ENCODE measurements around the gene BCL2L12. TPM values are rescaled to one million over a fixed set of nuclear protein-coding genes. Genes with fewer than 3 reads are reported as not detected.

Gene BCL2L12
- polyA plus RNA-seq, 1 donor = 35.9 TPM

DNA sequence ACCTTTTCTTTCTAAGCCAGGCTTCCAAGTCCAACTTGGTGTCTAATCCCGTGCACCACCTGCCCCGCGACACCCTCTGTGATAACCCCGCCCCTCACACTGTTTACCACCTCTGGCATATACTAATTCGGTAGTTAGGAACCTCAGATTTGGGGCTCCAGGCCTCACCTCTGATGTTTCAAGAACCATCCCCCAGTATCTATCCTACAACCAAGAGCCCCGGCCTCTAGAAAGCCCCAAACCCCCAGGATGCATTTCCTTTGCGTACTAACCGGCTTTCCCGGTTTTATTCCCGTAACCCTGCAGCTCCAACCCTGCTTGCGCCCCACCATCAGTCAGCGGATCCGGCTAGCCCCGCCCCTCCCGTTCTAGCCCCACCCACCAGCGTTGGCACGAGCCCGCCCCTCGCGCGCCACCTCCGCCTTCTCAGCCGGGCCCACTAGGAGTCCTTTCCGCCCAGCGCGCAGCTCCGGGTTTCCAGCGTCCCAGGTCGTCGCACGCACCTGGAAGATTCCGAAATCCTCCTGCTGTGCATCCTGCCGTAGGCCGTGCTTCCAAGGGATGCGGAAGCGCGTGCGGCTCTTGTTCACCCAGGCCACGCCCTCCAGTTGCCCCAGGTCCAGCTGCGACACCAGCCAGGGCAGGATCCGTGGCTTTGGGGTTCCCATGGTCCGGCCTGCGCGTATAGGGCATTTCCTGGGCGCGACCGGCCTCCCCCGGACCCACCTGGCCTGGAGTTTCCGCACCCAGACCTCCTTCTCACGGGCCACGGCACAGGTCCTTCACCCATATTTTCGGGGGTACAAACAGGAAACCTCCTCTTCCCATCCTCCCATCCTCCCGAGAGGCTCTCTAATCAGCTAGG is 1.3 kb upstream of the BCL2L12 start:
- DNase-seq = peak; percentile 69

DNA sequence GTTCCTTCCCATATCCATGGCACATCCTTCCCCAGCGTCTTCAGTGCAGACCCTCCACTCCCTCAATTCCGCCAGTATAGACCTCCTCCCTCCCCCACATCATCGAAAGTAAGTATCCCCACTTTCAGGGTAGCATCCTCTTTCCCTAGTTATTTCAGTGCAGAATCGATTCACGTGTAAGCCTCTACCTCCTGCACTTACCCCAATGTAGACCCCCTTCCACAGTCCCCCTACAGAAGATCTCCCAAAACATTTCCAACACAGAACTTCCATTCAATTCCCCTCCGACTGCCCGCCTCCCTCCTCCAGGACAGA is 740 bp upstream of the BCL2L12 start:
- DNase-seq = no peak

DNA sequence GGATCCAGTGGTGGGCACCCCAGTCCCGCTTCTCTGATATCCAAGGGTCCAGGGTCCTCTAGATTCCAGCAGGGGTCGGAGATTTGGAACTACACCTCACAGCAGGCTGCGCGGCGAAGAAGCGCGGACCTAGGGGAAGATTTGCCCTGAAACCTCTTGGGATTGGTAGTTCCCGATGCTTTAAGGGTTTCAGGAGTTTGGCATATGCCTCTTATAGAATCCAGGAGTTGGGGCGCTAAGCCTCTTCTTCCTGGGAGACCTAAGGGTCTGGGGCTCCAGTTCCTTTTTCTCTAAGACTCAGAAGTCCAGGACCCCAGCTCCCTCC is 349 bp downstream of the BCL2L12 start:
- no peak for DNase-seq

DNA sequence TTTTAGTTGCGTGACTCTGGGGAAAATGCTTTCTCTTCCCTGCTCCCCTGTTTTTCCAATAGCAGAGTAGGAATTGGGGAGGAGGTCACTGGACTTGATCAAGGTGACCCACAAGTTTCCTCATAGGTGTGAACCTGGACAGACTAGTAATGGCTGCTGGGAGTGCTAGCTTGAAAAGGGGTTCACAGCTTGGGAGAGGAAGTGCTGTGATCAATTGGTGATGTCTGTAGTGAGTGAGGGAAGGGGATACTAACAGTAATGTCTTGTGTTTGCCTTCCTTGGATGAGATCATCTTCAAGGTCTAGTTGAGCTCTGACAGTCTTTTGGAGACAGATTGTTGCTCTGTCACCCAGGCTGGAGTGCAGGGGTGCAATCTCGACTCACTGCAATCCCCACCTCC is 1.7 kb downstream of the BCL2L12 start:
- no peak for DNase-seq

DNA sequence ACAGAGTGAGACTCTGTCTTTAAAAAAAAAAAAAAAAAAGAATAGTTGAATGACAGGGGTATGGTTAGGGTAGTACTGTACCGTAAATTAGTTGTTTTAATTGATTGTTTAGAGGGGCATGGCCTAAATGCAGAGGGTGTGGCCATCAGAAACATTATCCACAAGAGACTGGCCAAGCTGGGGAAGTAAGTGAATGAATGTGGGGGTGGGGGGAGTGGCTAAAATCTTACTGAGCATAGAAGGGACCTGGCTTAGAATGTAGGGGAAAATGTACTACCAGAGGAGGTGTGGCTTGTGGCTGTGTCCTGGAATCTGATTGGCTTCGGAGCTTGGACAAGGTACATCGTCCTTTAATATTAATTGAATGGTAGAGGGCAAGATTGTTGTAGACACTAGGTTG is 3.8 kb downstream of the BCL2L12 start:
- no peak for DNase-seq

DNA sequence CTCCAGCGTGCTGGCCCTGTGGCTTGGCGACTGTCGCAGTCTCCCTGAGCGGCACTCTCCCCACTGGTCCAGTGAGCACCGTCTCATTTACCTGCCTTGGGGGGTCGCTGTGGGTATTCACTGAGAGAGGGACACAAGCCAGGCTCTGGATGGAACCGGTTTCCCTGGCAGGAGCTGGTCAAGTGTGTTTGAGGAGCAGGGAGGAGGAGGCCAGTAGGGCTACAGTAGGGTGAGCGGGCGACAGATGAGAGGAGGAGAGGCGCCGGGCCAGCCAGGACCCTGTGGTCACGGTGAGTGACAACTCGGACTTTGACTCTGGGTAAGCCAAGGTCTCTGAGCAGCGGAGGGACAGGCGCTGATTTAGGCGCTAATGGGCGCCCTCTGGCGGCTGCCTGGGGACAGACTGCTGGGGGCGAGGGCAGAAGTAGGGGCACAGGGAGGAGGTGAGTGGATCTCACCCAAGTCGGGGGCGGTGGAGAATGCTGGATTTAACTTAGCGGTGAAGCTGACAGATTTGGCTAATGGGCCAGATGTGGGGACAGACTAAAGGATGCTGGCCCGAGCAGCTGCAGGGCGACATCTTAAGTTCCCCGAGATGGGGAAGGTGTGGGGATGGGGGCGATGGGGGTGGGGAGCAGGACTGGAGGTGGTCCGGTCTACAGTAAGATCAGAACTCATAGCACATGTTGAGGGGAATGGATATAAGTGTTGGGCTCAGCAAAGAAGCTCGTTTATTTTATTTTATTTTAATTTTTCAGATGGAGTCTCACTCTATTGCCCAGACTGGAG is 6.6 kb downstream of the BCL2L12 start:
- DNase-seq = peak; percentile 67

DNA sequence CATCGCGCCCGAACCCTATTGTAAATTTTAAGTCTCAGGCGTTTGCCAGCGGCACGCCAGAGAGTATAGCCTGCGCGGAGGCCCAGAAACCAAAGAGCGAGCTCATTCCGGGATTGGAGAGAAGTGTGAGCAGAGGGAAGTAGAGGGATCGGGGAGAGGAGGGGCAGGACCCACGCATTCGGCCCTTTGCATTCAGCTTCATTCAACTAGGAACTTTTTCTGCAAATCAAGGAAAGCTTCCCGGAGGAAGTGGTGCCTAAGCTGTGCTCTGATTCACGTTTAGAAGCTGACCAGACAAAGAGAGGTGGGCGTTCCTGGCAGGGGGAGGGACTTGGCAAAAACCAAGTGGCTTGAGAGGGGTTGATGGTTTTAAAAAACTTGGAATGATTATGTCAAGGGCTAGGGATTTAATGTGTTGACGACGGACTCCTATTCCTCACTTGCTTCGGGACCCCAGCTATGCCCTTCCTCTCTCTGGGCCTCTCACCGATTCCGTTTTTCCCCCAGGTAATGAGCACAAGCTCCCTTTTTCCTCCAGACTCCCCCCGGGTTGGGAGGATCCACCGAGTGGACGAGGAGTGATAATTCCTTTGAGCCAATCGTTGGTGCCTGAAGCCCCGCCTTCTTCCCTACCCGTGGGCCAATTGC is 10.5 kb downstream of the BCL2L12 start:
- DNase-seq = peak; percentile 94

DNA sequence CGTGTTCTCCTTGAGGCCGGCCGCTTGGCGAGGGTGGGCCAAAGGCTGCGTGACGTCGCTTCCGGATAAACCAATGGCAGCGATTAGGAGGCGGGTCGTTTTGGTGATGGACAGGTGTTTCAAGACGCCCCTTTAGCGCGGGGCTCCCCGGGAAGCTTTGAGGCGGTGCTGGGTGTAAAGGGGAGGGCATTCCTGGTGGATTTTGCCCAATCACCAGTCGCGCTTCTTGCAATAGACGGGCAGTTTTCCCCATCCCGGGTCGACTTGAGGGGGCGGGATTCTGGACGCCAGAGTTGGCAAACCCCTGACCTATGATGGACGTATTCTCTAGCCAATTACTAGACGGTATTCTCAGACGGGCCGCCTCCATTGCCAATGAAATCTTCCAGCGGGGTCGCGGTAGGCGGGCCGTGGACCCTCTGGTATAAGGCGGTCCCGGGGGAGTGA is 11.1 kb downstream of the BCL2L12 start:
- DNase-seq = peak; percentile 100

DNA sequence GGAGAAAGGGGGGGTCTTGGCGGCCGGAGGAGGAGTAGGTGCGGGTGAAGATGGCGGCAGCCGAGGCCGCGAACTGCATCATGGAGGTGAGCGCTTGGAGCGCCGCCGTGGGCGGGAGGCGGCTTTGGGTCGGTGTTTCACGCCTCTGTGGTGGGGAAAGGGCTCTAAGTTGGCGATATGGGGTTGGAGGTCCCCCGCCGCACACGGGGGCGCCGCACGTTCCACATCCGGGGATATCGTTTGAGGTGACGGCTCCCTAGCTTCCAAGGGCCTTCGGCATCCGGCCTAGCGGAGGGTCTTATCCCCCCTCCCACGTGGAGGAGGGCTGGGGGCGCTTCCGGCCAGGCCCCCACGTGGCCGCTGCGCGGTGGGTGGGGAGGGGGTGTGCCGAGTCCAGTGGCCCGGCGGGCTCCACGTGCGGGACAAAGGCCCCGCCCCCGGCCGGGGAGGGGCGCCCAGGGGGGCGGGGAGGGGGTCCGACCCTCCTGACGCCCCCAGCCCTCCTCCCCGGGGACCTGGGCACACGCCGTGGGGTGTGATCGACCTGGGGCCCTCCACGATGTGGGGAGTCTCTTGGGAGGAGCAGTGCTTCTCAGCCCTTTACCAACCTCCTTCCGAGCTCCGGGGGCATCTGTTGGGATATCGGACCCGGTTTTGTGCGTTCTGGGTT is 11.6 kb downstream of the BCL2L12 start, which contains the start of gene PRMT1:
Gene PRMT1 (plus strand): TSS at position 41 of the 670 bp plus-strand sequence. CDS start 10 bp downstream, at position 51.
- DNase-seq = peak; percentile 76

DNA sequence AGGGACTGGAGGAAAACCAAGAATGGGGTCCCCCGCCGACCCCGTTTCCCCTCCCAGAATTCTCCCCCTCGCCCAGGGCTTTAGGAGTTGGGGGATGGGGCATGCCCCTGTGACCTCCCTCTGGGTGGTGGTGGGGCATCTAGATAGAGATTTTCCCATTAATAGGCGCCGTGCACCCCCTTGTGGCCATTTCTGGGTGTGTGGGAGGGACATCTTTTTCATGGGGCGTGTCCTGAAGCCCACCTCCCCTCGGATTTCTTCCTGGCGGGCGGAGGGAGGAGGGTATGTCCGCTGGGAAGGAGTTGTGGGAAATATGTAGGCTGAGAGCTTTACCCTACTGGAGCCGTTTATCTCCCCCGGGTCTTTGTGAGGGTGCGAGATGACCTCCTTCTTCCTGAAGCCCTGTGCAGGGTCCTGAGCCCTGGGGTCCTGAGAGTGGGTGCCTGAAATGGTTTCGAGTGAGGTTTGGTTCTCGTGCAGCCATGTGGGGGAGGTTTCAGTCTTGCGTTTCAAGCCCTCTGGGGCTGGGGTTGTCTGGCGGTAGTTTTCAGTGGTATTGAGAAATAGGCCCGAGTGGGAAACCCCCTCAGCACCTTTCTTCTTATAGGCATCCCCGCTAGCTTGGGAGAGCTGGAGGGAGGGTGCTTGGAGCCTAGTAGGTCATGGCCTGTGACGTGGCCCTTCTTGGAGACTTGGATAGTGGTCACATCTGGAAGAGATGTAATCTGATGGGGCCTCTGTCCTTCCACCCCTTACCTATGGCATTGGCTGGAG is 12.4 kb downstream of the BCL2L12 start:
- peak; percentile 79 for DNase-seq

DNA sequence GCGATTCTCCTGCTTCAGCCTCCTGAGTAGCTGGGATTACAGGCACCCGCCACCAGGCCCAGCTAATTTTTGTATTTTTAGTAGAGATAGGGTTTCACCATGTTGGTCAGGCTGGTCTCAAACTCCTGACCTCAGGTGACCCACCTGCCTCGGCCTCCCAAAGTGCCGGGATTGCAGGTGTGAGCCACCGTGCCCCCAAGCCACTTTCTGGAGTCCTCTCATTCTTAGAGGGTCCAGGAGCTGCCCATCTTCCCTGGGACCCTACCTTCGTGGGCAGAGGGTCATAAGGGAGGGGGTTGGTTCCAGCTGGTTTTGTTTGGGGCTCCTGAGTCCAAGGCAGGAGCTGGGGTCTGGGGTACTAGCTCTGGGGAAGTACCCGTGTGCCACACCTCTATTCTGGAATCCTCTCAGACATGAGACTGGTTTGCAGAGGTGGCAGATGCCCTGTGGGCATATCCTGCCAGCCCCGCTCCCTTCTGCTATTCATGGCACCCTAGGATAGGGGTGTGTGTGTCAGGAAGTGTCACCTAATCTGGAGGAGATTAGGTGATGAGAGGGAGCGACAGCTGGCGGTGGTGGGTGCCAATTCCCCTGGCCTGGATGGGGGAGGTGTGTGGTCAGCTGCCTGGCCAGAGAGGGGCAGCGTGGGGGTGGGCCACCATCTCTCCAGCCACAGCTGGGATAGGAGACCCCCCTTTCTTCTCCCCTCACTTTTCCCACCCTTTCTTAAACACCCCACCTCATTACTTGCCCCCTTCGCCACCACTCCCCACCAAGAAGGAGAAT is 13.4 kb downstream of the BCL2L12 start:
- no peak for DNase-seq

DNA sequence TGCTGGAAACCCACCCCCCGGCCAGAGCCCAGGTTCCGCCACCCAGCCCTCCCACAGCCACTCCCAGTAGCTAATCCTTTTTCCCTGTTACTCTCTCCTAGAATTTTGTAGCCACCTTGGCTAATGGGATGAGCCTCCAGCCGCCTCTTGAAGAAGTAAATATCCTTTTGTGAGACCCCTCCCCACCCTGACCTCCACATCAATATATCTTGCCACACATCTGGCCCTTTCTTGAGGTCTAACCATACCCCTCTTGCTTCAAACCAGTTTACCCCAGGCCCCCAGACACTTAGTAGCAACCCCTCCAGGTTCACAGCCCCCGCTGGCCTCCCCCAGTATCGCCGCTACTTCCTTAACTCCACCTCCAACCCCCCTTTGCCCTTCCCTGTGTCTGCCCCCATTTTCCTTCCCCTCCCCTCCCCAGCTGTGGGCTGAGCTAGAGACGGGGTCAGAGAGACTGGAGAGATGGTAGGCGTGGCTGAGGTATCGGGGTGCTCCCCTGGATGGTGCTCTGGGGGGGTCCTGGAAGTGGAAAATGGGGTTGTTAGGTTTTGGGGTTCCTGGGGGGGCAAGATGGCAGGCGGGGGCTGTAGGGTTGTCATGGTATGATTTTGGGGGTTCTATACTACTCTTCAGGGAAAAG is 14.2 kb downstream of the BCL2L12 start:
- DNase-seq = no peak

DNA sequence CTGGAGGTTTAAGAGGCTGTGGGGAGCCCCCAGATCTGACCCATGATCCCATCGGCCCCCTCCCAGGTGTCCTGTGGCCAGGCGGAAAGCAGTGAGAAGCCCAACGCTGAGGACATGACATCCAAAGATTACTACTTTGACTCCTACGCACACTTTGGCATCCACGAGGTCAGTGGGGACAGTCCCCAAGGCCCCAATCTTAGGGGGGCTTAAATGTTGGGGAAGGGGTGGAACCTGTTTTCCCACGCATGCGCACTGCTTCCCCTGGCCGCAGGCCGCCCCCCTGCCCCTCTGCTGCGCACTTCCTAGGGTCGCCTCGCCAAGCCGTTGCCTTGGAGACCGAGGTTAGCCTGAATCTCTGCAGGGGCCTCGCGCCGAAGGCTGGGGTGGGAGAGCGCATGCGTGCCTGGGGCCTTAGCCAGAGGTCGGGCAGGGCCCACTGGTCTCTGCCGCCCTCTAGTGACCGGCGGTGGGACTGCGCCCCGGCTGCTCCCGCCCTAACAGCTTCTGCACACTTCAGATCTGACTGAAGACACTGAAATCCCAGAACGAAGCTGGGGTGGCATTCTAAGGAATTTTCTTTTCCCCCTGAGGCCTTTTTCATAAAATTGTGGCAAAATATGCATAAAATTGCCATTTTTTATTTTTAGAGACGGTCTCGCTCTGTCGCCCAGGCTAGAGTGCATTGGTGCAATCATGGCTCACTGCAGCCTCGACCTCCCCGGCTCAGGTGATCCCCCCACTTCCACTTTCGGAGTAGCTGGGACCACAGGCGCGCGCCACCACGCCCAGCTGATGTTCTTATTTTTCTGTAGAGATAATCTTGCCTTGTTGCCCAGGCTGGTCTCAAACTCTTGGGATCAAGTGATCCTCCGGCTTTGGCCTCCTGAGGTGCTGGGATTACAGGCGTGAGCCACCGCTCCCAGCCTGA is 15.0 kb downstream of the BCL2L12 start:
- DNase-seq = peak; percentile 95

DNA sequence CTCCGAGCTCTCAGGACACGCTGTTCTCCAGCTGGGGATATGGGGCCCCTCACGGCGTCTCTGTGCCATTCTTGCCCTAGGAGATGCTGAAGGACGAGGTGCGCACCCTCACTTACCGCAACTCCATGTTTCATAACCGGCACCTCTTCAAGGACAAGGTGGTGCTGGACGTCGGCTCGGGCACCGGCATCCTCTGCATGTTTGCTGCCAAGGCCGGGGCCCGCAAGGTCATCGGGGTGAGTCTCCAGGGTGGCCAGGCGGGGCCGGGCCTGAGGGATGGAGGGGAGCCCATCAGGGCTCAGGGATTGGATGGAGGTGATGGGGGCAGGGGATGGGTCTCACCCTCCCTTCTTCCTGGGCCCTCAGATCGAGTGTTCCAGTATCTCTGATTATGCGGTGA is 16.1 kb downstream of the BCL2L12 start:
- no peak for DNase-seq

DNA sequence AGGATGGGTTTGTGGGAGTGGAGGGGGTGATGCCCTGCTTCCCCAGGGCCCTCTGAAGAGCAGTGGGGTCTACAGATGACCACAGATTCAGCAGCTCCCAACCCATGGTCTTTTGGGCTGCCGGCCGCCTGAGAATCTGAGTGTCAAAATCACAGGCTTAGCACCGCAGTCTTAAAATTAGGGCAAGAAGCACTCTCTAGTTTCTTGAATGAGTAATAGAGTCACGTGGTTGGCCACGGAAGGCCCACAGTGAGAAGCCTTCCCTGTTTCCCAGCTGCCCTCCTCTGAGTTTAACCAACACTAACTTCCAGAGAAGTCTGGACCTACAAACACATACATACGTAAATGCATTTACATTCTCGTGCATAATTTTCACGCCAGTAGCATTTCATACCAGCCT is 16.5 kb downstream of the BCL2L12 start:
- DNase-seq = no peak

DNA sequence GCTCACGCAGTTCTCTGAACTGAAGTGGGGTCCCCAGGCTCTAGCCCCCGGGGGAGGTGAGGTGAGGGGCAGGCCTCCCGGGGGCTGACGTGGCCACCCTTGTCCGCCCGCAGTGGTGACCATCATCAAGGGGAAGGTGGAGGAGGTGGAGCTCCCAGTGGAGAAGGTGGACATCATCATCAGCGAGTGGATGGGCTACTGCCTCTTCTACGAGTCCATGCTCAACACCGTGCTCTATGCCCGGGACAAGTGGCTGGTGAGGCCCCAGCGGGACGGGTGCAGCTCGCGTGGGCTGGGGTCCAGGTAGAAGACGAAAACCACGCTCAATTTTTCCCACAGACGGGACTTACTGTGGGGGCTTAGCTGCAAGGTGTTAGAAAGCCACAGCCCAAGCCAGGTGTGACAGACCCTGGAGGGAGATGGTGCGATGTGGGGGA is 18.1 kb downstream of the BCL2L12 start:
- no peak for DNase-seq

DNA sequence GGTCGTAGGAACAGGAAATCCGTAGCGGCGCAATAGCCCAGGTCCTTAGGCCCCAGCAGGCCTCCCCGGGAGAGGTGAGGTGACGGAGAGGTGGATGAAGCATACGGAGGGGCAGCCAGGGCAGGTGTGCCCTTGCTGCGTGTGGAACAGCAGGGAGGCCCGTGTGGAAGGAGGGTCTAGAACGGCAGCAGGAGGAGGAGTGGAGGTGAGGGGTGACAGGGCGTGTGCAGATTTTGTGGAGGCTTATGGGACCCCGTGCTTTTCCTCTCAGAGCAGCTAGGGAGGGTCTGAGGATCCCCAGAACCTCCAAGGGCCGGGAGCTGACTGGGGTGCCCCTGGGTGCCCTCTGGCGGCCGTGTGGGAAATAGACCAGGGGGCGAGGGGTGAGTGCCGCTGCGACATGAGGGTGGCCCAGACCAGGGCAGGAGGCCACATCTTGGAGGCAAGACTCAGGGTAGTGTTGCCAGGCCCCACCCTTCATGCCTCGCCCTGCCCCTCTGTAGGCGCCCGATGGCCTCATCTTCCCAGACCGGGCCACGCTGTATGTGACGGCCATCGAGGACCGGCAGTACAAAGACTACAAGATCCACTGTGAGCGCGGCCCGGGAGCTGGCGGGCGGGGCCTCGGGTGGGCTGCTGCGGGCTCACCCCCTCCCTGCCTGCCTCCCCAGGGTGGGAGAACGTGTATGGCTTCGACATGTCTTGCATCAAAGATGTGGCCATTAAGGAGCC is 18.7 kb downstream of the BCL2L12 start:
- DNase-seq = no peak

DNA sequence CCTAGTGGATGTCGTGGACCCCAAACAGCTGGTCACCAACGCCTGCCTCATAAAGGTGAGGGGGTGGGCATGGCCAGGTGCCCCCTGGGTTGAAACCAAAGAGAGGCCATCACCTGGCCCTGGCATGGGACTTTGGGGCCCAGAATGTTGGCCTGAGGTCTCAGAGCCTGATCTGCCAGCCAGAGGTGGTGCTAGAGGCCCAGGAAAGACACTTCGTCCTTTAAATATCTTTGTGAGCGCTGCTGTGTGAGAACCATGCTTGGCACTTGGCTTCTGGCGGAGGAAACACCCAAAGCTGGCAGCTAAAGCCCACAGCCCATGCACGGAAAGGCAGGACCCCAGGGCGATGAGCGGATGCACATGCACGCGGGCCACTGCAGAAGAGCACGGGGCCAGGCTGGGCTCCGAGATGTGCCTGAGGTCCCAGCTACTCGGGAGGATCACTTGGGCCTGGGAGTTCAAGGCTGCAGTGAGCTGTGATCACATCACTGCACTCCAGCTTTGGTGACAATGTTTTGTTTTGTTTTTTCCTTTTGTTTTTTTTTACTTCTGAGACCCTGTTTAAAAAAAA is 19.3 kb downstream of the BCL2L12 start:
- DNase-seq = no peak
